ENCODE results near the gene FBXL19. TPM values are rescaled to one million over a fixed set of nuclear protein-coding genes. Genes with fewer than 3 reads are reported as not detected.
A peak's percentile ranks its signal among the peaks of the same experiment; 100 is the strongest.

The FBXL19 gene
- total and polyA plus RNA-seq, 9 of the 15 experiments (the other 6 are each of a cell fraction or from before 2014, with no cell fraction given), result 0.13 to 48.0 (median 13.5) TPM; not detected in 1

GRCh38 chr16:30924076-30924912 is 922 bp downstream of the FBXL19 start:
- H3K79me2 ChIP-seq (ENCODE audit: control insufficient read depth, insufficient read depth, low read length), result peaks cover 17% of the 10 kb centered on the region
- peak overlapping the region; percentile 85 for H3K4me3 ChIP-seq
- FAIRE-seq (no peak), DNase-seq (ENCODE audit: extremely low read depth in 1 of 4, low spot score in 3 of 4) (peak; percentile 26 to 74 (median 51)), ATAC-seq (no peak)
- H3K9ac ChIP-seq (ENCODE audit: insufficient read depth in 1 of 2, low read depth in 2 of 2, low read length in 2 of 2), result peak overlapping the region; percentile 30 to 93; a peak in 3 of 4 replicates
- H3K4me1 ChIP-seq (replicated peaks in 1 of 2; ENCODE audit: control insufficient read depth in 2 of 2, insufficient read depth in 2 of 2, low read length in 2 of 2), result peaks cover 3 to 52% of the 10 kb centered on the region in 2 experiments; a peak in 4 of 5 replicates
- WGBS (ENCODE audit: insufficient coverage, low coverage, missing lambda C conversion rate), result 9% methylated on average over 8 of the region's 53 CpGs
- H3K9me1 ChIP-seq (ENCODE audit: control insufficient read depth, insufficient read depth, low read length), result peaks cover 3% of the 10 kb centered on the region
- BruUV-seq (replicated peaks), result no TSS peak
- H3K4me2 ChIP-seq (ENCODE audit: insufficient read depth, low read length), result peak overlapping the region; percentile 69
- ChIA-PET POLR2A (interaction anchor here (0.5 to 1.5 kb wide), 2 partner anchors 109 to 256 kb away, joined by 3 to 5 read pairs; partner anchors contain the start of genes FUS and STX4), CTCF (ENCODE audit: low intra/inter-chr PET ratio) (no interaction called here)
- in situ Hi-C loops (cut with MboI) (loop anchor here (5.0 kb wide), 1 partner anchor 77 kb away; no protein-coding TSS in a partner anchor), intact Hi-C loops (cut with micrococcal nuclease) (loop anchor here (5.0 kb wide), 3 partner anchors 47 to 267 kb away; partner anchors contain the start of gene FBRS)
- no peak overlapping the region for H2AFZ ChIP-seq (ENCODE audit: low read depth, low read length)
- H3K27ac ChIP-seq (ENCODE audit: extremely low read depth, low read depth, low read length), result peak overlapping the region; percentile 55; the same call in 2 of the 3 replicates
- H4K20me1 ChIP-seq (replicated peaks; ENCODE audit: control insufficient read depth, insufficient read depth, low read length), result peaks cover 3% of the 10 kb centered on the region; the same call in 1 of the 2 replicates
- H3K9me3 ChIP-seq (replicated peaks; ENCODE audit: control insufficient read depth, insufficient read depth, low read depth, low read length), result no peaks in the 10 kb centered on the region
- peaks cover 40% of the 10 kb centered on the region; the same call in 2 of the 3 replicates for H3K36me3 ChIP-seq (ENCODE audit: control insufficient read depth, insufficient read depth, low read length)
- no peaks in the 10 kb centered on the region; a peak in 1 of 5 replicates for H3K27me3 ChIP-seq (ENCODE audit: control insufficient read depth in 2 of 2, insufficient read depth in 2 of 2, low read length in 2 of 2)
- TF ChIP-seq, protein P1, sequence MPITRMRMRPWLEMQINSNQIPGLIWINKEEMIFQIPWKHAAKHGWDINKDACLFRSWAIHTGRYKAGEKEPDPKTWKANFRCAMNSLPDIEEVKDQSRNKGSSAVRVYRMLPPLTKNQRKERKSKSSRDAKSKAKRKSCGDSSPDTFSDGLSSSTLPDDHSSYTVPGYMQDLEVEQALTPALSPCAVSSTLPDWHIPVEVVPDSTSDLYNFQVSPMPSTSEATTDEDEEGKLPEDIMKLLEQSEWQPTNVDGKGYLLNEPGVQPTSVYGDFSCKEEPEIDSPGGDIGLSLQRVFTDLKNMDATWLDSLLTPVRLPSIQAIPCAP (CRISPR knock-in tag; IDR thresholded peaks at IDR 0.05; ENCODE audit: borderline replicate concordance), result no peak
- no peak for TF ChIP-seq FOXA3 (CRISPR knock-in tag; conservative IDR thresholded peaks at IDR 0.05 in 1 of 2, IDR thresholded peaks at IDR 0.05 in 1 of 2)
- TF ChIP-seq, protein P2, sequence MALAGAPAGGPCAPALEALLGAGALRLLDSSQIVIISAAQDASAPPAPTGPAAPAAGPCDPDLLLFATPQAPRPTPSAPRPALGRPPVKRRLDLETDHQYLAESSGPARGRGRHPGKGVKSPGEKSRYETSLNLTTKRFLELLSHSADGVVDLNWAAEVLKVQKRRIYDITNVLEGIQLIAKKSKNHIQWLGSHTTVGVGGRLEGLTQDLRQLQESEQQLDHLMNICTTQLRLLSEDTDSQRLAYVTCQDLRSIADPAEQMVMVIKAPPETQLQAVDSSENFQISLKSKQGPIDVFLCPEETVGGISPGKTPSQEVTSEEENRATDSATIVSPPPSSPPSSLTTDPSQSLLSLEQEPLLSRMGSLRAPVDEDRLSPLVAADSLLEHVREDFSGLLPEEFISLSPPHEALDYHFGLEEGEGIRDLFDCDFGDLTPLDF (CRISPR knock-in tag; IDR thresholded peaks at IDR 0.05), result no peak
- no peak for TF ChIP-seq BRF1 (IDR thresholded peaks at IDR 0.05; ENCODE audit: borderline replicate concordance, extremely low read depth, insufficient read length)
- TF ChIP-seq SMAD4 (CRISPR knock-in tag; conservative IDR thresholded peaks at IDR 0.05), result 0 out of 2 replicates have a peak, but pooled peaks have one; percentile 26
- peak in 1 of 2 experiments; percentile 27; a peak in 1 of 4 replicates for TF ChIP-seq HDAC1 (IDR thresholded peaks at IDR 0.05)
- TF ChIP-seq PRMT5 (CRISPR knock-in tag; IDR thresholded peaks at IDR 0.05), result no peak
- no peak for TF ChIP-seq ARID3A (IDR thresholded peaks at IDR 0.05; ENCODE audit: borderline replicate concordance, low read depth, low read length)
- peak; percentile 70; the same call in 1 of the 2 replicates for TF ChIP-seq ZBTB7A (IDR thresholded peaks at IDR 0.05; ENCODE audit: borderline replicate concordance, control insufficient read depth, low read depth, low read length)
- TF ChIP-seq MAZ (CRISPR knock-in tag; conservative IDR thresholded peaks at IDR 0.05 in 1 of 2, IDR thresholded peaks at IDR 0.05 in 1 of 2), result 0 out of 4 replicates have a peak, but pooled peaks of 1 of the 2 experiments have one; percentile 29
- TF ChIP-seq POLR2A (conservative IDR thresholded peaks at IDR 0.05), result peak; percentile 33; the same call in 1 of the 2 replicates
- no peak for TF ChIP-seq CAMTA2 (CRISPR knock-in tag; conservative IDR thresholded peaks at IDR 0.05)
- no peak for TF ChIP-seq KDM4B (IDR thresholded peaks at IDR 0.05; ENCODE audit: borderline replicate concordance in 2 of 2, low read depth in 1 of 2)
- peak; percentile 46 for TF ChIP-seq RBBP5 (IDR thresholded peaks at IDR 0.05; ENCODE audit: borderline replicate concordance, insufficient read depth, low read length, poor library complexity, severe bottlenecking)
- 0 out of 2 replicates have a peak, but pooled peaks have one; percentile 34 for TF ChIP-seq CXXC5 (CRISPR knock-in tag; IDR thresholded peaks at IDR 0.05)

All from K562 (cell line).